Esophagus muscularis mucosa (tissue), 3 donors: ENCODE data around the gene SMIM5.

ENCODE experiments used
- EP300 ChIP-seq: sonication (generic); formaldehyde crosslinking; IDR thresholded peaks from one replicate; pipeline ENCODE4 v1.6.1; 2017; ENCODE audit warnings: antibody characterized with exemption
- TF ChIP-seq, protein P1 (sequence below), 3 experiments: fragments of 200-600 bp in 2 of 3; fragments of 450-650 bp in 1 of 3; sonication (generic) in 2 of 3; IDR thresholded peaks; one replicate each; pipeline ENCODE4 v1.5.1; 2017 to 2019; ENCODE audit warnings: antibody characterized with exemption in 3 of 3, mild to moderate bottlenecking in 2 of 3, moderate library complexity in 1 of 3

DNA sequence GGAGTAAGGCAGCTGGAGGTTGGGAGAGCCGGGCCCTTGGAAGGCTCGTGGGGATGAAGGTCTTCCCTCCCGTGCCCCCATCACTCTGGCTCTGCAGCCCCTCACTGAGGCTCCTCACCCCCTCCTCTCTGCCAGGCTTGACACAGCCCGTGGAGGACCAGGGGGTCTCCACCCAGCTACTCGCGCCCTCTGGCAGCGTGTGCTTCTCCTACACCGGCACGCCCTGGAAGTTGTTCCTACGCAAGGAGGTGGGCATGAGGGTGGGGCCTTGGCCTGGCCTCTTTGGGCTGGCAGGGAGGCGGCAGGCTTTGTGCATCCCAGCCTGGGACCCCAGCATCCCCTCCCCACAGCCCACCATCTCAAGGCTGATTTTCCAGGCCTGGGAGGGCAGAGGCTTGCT is 15.6 kb upstream of the SMIM5 start:
- TF ChIP-seq, protein P1, sequence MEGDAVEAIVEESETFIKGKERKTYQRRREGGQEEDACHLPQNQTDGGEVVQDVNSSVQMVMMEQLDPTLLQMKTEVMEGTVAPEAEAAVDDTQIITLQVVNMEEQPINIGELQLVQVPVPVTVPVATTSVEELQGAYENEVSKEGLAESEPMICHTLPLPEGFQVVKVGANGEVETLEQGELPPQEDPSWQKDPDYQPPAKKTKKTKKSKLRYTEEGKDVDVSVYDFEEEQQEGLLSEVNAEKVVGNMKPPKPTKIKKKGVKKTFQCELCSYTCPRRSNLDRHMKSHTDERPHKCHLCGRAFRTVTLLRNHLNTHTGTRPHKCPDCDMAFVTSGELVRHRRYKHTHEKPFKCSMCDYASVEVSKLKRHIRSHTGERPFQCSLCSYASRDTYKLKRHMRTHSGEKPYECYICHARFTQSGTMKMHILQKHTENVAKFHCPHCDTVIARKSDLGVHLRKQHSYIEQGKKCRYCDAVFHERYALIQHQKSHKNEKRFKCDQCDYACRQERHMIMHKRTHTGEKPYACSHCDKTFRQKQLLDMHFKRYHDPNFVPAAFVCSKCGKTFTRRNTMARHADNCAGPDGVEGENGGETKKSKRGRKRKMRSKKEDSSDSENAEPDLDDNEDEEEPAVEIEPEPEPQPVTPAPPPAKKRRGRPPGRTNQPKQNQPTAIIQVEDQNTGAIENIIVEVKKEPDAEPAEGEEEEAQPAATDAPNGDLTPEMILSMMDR (IDR thresholded peaks at IDR 0.05): no peak
- no peak for TF ChIP-seq EP300
